ENCODE data around the gene BCL11A.

- TF ChIP-seq CTCF (IDR thresholded peaks at IDR 0.05) (no peak), POLR2A (IDR thresholded peaks at IDR 0.05) (no peak)
Measured at GRCh38 chr2:60577682-60578283, 24.3 kb upstream of the BCL11A start.
